ENCODE measurements around the gene NLRP6. TPM values are rescaled to one million over a fixed set of nuclear protein-coding genes. Genes with fewer than 3 reads are reported as not detected.
"Not testable (repeated sequence)": the region's sequence is repeated elsewhere in the genome, so short reads cannot be mapped to it uniquely, and the experiment has no call there.

The NLRP6 gene
- total RNA-seq, 6 experiments from 2014 or later = not detected

DNA sequence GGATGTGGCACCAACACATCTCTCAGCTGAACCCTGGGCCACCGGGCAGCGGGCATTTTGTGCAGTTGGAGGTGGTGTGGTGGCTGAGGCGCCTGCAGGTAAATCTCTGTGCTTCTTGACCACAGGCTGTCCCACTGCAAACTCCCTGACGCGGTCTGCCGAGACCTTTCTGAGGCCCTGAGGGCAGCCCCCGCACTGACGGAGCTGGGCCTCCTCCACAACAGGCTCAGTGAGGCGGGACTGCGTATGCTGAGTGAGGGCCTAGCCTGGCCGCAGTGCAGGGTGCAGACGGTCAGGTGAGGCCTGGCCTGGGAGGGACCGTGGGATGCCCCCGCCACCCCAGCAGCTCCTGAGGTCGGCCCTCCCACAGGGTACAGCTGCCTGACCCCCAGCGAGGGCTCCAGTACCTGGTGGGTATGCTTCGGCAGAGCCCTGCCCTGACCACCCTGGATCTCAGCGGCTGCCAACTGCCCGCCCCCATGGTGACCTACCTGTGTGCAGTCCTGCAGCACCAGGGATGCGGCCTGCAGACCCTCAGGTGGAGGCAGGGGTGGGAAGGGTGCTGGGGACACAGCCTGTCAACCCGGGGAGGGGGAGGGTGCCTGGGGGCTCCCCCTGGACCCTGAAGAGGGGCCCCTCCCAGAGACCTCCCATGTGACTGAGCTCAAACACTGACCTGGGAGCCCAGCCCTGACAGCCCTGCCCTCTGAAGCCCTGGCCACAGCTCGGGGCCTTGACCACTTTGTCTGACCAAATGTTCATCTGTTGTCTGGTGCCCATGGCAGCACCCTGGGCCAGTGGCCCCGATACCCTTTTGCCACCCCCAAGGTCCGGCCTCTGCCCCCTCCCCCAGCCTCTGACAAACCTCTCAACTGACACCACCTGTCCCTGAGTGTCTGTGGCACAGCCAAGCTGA is 6.2 kb downstream of the NLRP6 start:
- Mint-ChIP-seq H3K36me3 (ENCODE audit: low read depth) (no peaks in the 10 kb centered on the region), H3K27me3 (ENCODE audit: insufficient read depth) (peaks cover 22% of the 10 kb centered on the region), H3K9me3 (no peaks in the 10 kb centered on the region), H3K27ac (no peak overlapping the region), H3K4me1 (ENCODE audit: low read depth) (no peaks in the 10 kb centered on the region), H3K4me3 (no peak overlapping the region)
- TF ChIP-seq CTCF (IDR thresholded peaks at IDR 0.05) = no peak
- no peak for DNase-seq

DNA sequence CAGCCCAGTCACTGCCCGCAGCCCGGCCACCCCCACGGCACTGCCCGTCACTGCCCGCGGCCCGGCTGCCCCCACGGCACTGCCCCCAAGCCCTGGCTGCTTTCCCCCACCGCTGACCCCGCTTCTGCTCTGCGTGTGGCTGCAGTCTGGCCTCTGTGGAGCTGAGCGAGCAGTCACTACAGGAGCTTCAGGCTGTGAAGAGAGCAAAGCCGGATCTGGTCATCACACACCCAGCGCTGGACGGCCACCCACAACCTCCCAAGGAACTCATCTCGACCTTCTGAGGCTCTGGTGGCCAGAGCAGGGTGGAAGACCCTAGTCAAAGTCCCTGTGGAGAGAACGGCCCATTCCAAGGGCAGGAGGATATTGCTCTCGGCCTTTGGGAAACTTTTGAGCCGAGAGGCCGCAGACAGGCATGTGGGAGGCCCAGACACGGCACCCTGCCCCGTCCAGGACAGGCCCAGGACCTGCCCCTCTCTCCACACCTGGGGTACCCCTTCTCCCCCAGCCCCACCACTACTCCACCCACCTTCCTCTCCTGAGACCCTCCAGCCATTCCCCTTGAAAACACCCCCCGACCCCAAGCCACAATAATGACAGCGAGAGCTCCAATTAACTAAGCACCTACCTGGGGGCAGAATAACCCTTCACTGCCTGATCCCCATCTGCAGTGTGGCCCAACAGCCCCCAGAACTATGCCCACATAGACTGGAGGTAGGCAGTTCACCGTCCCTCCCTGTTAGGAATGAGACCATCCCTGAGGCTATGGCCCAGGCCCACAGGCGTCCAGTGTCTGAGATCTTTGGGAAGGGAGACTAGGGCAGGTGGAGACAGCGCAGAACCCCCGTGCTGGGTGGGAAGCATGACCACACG is 7.0 kb downstream of the NLRP6 start:
- Mint-ChIP-seq H3K9me3 (no peaks in the 10 kb centered on the region), H3K4me3 (no peak overlapping the region), H3K36me3 (ENCODE audit: low read depth) (no peaks in the 10 kb centered on the region), H3K27me3 (ENCODE audit: insufficient read depth) (peaks cover 19% of the 10 kb centered on the region), H3K4me1 (ENCODE audit: low read depth) (no peaks in the 10 kb centered on the region), H3K27ac (no peak overlapping the region)
- TF ChIP-seq CTCF (IDR thresholded peaks at IDR 0.05) = no peak
- DNase-seq = no peak

GRCh38 chr11:285894-286220 is 7.7 kb downstream of the NLRP6 start:
- Mint-ChIP-seq H3K9me3 (no peaks in the 10 kb centered on the region), H3K36me3 (ENCODE audit: low read depth) (no peaks in the 10 kb centered on the region), H3K4me1 (ENCODE audit: low read depth) (no peaks in the 10 kb centered on the region), H3K27me3 (ENCODE audit: insufficient read depth) (peaks cover 19% of the 10 kb centered on the region), H3K4me3 (no peak overlapping the region), H3K27ac (no peak overlapping the region)
- no peak for DNase-seq
- TF ChIP-seq CTCF (IDR thresholded peaks at IDR 0.05) = no peak

- not testable (repeated sequence) for H3K36me3 Mint-ChIP-seq (ENCODE audit: low read depth); H3K4me1 Mint-ChIP-seq (ENCODE audit: low read depth); DNase-seq; H3K9me3 Mint-ChIP-seq; H3K27ac Mint-ChIP-seq
- peaks cover 12% of the 10 kb centered on the region for H3K27me3 Mint-ChIP-seq (ENCODE audit: insufficient read depth)
- H3K4me3 Mint-ChIP-seq = peak overlapping the region; percentile 7; the same call in 1 of the 2 replicates
Measured at GRCh38 chr11:286977-287820, 9.0 kb downstream of the NLRP6 start.

GRCh38 chr11:287821-288477 is 9.7 kb downstream of the NLRP6 start:
- no peaks in the 10 kb centered on the region for H3K9me3 Mint-ChIP-seq
- no peaks in the 10 kb centered on the region for H3K36me3 Mint-ChIP-seq (ENCODE audit: low read depth)
- no peak overlapping the region for H3K27ac Mint-ChIP-seq
- no peak for TF ChIP-seq CTCF (IDR thresholded peaks at IDR 0.05)
- no peak for DNase-seq
- H3K4me3 Mint-ChIP-seq = peak overlapping the region; percentile 66
- H3K4me1 Mint-ChIP-seq (ENCODE audit: low read depth) = no peaks in the 10 kb centered on the region
- H3K27me3 Mint-ChIP-seq (ENCODE audit: insufficient read depth) = peaks cover 6% of the 10 kb centered on the region

All from HFFc6 (cell line).